NCI-H2196 (cell line): ENCODE data around the gene CDH20.

ENCODE experiments used
- DNase-seq: peaks from one replicate; lab custom pipeline; 2025; ENCODE audit not compliant: unreplicated experiment; lab: John Stamatoyannopoulos, UW

The CDH20 gene

GRCh38 chr18:61420218-61420885, 87.1 kb downstream of the CDH20 start:
- no peak for DNase-seq

GRCh38 chr18:61426492-61427053, 93.3 kb downstream of the CDH20 start:
- no peak for DNase-seq

GRCh38 chr18:61428266-61428665, 95.0 kb downstream of the CDH20 start:
- no peak for DNase-seq

- no peak for DNase-seq
These were observed 99.4 kb downstream of the CDH20 start for GRCh38 chr18:61432590-61432989.

GRCh38 chr18:61435064-61435652, 101.9 kb downstream of the CDH20 start:
- DNase-seq = peak; percentile 6

GRCh38 chr18:61443081-61443725, 110.0 kb downstream of the CDH20 start:
- no peak for DNase-seq

GRCh38 chr18:61448316-61448715, 115.1 kb downstream of the CDH20 start:
- DNase-seq = no peak

GRCh38 chr18:61459896-61460648, 126.8 kb downstream of the CDH20 start:
- no peak for DNase-seq

- DNase-seq = no peak
These were observed 131.4 kb downstream of the CDH20 start for GRCh38 chr18:61464551-61465142.

GRCh38 chr18:61466736-61467135, 133.5 kb downstream of the CDH20 start:
- DNase-seq = no peak

- no peak for DNase-seq
These were observed 136.9 kb downstream of the CDH20 start for GRCh38 chr18:61470031-61470674.

- DNase-seq = no peak
These were observed 138.3 kb downstream of the CDH20 start for GRCh38 chr18:61471541-61471940.

GRCh38 chr18:61471942-61472341, 138.7 kb downstream of the CDH20 start:
- no peak for DNase-seq

- no peak for DNase-seq
These were observed 141.1 kb downstream of the CDH20 start for GRCh38 chr18:61474341-61474740.

- no peak for DNase-seq
These were observed 141.7 kb downstream of the CDH20 start for GRCh38 chr18:61474918-61475317.

- DNase-seq = no peak
These were observed 142.7 kb downstream of the CDH20 start for GRCh38 chr18:61475931-61476330.

- DNase-seq = no peak
These were observed 156.1 kb downstream of the CDH20 start for GRCh38 chr18:61489334-61489733.

GRCh38 chr18:61496374-61496773, 163.1 kb downstream of the CDH20 start:
- no peak for DNase-seq

- no peak for DNase-seq
These were observed 164.2 kb downstream of the CDH20 start for GRCh38 chr18:61497422-61497821.

GRCh38 chr18:61502472-61502871, 169.2 kb downstream of the CDH20 start:
- DNase-seq = peak; percentile 16

GRCh38 chr18:61503688-61504087, 170.5 kb downstream of the CDH20 start:
- no peak for DNase-seq
